ENCODE data around the gene DNAI2.

- TF ChIP-seq POLR2A (IDR thresholded peaks at IDR 0.05): no peak
- TF ChIP-seq EP300 (IDR thresholded peaks at IDR 0.05): no peak
These were observed 2.8 kb upstream of the DNAI2 start for GRCh38 chr17:74271281-74271680.

Data from upper lobe of left lung (tissue), 4 donors.